ENCODE results near the gene COL16A1.

The COL16A1 gene

DNA sequence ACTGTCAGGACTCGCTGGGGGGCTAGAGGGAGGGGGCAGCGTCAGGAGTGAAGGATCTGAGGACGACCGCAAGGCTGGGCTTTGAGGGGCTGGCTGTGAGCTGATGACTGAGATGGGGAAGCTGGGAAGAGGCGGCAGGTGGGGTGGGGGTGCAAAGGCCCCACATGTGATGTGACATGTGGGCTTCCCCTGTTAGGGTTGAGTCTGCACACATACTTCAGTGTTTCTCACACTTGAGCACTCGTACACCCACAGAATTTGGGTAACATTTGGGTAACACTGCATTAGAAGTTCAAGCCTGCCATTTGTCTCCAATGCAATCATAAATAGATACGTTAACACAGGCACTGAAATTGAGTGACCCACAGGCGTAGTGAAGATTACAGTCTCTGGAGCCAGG, 16.2 kb downstream of the COL16A1 start:
- no peak for DNase-seq (ENCODE audit: low read depth)

DNA sequence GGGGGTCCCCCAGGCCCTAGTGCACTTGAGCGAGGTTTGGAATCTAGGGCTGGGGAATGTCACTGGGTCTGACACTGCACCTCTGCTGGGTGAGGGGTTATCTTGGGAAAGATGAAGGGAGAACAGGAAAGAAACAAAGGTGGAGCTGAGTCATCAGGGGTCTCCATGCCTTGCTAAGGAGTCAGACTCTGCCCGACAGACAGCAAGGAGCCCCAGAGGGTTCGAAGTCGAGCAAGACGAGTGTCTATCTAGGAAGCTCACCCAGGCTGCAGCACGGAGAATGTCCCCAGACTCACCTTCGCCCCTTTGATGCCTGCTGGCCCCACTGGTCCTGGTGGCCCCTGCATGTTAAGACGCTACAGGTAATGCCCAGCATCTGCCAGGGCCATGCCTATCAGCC, 18.0 kb downstream of the COL16A1 start:
- no peak for DNase-seq (ENCODE audit: low read depth)

DNA sequence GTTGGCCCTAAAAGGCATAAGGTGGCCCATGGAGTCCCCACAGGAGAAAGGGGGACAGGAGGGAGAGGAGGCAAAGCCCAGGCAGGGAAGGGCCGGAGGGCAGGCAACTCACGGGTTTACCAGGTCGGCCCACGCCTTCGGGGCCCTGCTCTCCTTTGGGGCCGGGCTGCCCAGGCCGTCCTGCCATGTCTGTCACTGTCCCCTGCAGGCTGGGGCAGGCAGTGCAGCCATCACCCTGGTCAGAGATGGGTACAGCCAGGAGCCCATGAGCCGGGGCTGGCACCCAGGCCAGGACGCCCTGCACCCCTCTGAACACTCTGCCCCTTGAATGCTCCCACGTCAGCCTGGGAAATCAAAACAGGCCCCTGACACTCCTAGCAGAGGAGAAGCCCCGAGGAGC, 19.8 kb downstream of the COL16A1 start:
- DNase-seq (ENCODE audit: low read depth): no peak

DNA sequence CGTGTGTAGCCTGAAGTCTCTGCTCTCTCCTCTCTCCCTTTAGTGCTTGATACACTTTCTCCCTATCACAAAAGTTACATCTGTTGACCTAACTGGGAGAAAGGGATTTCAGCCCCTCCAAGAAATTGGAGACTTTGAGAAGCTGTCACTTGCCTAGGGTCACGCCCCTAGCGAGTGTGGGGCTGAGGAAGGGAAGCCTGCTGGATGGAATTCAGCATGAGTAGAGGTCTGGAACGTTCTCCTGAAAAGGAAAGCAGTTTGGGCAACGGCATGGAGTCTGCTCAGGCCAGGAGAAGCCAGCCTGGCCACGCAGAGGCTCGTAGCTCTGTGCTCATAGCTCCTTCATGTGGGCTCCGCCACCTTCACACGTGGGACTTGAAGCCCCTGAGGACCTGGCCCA, 22.4 kb downstream of the COL16A1 start:
- no peak for DNase-seq (ENCODE audit: low read depth)

DNA sequence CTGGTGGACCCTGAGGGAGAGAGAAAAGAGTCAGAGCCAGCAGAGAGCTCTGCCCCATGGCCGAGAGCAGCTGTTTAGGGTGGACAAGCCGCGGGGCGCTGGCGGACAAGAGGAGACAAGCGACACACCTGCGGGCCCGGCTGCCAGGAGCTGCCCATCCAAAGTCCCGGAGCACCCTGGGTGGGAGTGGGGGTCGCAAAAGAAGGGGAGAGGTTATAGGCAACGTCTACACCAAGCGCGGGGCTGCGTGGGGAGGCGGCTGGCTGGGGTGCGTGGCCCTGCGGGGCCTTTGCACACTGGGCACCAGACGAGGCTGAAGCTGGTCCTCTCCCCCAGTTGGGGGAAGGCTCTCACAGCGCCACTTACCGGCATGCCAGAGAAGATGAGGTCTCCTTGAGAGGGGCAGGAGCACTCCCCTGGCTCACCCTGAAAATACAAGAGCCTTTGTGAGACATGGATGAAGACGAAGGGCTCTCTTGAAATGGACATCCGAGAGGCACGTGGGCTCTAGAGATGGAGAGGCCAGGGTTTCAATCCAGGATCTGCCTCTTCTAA, 24.1 kb downstream of the COL16A1 start:
- no peak for DNase-seq (ENCODE audit: low read depth)

DNA sequence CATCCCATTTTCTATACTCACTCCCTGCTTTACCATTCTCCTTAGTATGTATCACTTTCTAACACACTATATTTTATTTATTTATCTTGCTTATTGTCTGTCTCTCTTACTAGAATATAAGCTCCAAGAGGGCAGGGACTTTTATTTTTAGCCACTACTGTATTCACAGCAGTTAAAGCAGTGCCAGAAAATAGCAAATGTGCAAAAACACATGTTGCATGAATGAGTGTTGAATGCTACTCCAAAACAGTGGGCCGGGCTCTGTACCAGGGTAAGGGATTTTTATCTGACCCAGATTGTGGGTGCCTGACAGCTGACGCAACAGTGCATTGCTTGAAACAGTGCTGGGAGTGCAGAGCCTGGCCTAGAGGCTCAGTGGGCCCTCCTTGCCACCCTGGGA, 24.7 kb downstream of the COL16A1 start:
- DNase-seq (ENCODE audit: low read depth): no peak

DNA sequence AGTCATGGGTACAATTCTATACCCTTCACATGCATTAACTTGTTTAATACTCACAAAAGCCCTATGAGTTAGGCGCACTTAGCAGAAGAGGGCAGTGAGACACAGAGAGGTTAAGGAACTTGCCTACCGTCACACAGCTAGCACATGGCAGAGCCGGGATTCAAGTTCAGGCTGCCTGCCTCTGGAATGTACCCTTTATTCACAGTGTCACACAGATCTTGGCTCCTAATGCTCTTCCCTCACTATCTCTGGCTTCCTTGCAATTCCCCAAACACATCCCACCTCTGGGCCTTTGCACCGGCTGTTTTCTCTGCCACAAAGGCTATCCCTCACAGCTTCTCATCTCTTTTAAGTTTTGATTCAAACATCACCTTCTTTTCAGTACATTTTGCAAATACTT, 25.1 kb downstream of the COL16A1 start:
- no peak for DNase-seq (ENCODE audit: low read depth)

DNA sequence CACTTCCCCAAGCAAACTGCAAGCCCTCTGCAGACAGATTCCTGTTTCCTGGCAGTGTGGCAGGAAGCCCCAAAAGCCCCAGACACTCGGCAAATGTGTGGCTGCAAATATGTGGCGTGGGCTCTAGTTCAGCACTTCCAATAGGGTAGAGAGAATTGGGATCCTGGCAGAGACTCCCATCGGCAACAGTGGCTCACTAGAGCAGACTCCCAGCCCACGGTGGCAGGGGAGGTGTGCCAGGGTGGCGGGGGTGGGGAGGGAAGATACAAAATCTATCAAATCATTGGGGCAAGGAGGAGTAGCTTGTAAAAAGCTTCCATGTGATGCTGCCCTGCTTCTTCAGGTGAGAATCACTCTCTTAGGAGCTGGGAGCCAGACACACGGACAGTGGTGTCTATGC, 25.9 kb downstream of the COL16A1 start:
- DNase-seq (ENCODE audit: low read depth): no peak

DNA sequence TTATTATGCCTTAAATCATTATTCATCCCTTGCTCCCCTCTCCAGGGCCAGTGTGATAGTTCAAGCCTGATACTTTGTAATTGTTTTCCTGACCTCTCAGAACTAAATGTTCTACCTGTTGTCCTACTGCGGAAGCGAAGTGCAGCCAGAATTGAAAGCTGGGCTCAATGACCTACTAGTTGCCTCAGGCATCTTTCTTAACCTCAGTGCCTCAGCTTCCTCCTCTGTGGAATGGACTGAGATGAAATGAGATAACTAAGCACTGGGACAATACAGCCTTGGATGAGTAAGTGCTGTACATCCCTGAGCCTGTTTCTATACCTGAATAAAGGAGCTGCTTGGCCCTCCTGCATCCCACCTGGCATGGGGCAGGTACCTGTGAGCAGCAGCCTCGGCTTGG, 26.4 kb downstream of the COL16A1 start:
- DNase-seq (ENCODE audit: low read depth): no peak

DNA sequence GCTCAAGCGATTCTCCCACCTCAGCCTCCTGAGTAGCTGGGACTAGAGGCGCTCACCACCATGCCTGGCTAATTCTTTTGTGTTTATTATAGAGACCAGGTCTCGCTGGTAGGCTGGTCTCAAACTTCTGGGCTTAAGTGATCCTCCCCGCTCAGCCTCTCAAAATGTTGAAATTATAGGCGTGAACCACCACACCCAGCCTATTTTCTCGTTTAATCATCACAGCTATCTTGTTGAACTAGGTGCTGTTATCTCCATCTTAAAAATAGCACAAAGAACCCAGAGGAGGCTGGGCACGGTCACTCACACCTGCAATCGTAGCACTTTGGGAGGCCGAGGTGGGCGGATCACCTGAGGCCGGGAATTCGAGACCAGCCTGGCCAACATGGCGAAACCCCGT, 28.1 kb downstream of the COL16A1 start:
- no peak for DNase-seq (ENCODE audit: low read depth)

DNA sequence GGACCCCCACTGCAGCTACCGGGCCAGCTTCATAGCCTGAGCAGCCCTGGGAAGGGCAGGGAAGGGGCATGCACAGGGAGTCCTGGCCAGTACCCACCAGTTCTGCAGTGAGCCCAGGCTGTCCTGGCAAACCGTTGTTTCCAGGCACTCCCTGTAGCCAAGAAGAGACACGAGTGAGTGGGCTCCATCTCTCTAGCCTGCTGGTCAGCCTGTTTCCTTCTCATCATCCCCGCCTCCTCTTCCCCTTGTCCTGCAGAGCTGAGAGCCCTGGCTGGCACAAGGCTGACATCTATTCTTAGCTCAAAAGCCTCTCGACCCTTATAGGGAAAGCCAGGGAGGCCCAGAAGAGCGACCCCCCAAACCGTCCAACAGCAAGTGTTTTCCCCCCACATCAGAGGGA, 28.7 kb downstream of the COL16A1 start:
- no peak for DNase-seq (ENCODE audit: low read depth)

DNA sequence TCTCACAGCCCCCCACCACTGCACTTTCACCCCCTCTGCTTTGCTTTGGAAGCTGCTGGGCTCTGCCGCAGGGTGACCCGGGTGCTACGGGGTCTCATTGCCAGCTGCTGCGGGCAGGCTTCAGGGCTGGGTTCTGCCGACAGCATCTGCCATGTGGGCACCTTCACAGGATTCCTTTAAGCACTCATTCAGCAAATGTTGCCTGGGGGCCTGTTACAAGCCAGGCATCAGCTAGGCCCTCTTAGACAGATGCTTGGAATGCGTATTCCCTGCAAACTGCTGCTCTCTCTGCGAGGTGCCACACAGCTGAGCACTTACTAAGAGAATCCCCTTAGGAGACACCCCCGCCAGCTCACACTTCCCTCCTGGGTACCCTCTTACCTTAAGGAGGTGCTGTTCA, 29.2 kb downstream of the COL16A1 start:
- DNase-seq (ENCODE audit: low read depth): no peak

DNA sequence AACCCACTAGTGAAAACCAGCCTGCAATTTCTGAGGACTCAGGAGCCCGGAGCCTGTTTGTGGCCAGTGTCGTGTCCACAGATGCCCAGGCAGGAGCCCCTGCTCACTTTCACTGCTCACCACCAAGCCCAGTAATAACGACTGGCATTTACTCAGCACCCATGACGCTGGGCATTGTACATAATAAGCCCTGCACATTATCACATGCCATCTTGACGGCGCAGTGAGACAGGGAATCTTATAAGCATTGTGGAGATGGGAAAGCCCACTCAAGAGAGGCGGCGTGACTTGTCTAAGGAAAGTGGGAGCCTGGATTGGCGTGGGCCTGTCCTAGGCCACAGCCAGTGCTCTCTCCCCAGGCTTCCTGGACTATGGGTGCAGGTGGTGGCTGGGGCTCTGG, 30.4 kb downstream of the COL16A1 start:
- no peak for DNase-seq (ENCODE audit: low read depth)

DNA sequence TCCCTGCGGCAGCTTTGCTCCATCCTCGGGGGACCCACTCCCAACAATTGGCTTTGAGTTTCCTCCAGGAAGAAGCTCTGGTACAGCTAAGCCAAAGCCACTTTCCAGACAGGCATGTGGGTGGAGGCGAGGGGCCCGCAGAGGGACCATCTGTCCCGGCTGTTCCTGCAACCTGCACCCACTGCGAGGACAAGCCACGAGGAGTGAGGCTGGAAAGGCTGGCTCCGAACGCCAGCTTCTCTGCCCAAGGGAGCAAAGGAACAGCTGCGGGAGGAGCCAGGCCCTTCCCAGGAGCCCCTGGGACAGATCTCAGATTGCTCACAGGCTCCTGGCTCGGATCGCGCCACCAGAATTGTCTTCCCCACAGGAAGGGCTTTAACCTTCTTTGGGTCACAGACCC, 30.8 kb downstream of the COL16A1 start:
- DNase-seq (ENCODE audit: low read depth): no peak

DNA sequence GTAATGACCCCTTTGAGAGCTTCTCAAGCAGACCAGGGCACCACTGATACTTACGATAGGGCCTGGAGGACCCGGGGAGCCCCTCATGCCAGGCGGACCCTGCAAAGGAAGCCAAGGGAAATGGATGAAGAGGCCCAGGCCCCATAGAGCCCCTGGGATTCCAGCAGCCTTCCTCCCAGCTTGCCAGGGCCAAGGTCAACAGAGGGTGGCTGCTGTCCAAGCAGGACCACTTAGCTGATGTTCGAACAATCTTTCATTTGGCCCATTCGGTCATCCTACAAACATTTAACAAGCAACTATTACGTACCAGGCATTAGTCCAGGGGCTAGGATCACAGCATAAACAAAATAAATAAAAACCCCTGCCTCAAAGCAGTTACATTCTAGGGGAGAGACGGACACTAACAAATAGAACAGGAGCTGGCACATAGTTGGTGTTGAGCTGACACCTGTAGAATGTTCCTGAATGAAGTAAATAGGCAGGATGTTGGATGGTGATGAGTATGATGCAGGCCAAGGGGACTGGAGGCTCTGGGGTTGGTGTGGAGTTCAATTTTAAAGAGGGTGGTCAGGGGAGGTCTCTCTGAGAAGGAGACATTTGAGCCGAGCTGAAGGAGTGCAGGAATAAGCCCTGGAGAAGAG, 32.1 kb downstream of the COL16A1 start:
- no peak for DNase-seq (ENCODE audit: low read depth)

DNA sequence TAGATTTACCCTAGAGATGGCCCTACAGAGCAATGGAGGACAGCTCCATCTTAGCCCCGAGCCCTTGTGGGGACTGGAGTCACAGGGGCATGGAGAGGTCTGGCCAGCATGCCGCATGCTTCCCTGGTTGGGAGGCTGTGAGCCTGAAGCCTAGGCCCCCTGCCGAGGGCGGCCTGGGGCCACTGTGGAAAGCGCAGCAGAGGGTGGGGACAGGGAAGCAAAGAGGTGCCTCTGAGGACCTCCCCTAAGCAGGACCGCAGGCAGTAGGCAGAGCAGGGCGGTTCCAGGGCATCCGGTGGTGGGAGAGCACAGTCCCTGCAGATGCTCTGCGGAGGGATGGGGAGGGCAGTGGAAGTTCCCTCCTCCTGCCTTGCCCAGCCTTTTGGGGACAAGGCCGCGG, 32.7 kb downstream of the COL16A1 start:
- no peak for DNase-seq (ENCODE audit: low read depth)

DNA sequence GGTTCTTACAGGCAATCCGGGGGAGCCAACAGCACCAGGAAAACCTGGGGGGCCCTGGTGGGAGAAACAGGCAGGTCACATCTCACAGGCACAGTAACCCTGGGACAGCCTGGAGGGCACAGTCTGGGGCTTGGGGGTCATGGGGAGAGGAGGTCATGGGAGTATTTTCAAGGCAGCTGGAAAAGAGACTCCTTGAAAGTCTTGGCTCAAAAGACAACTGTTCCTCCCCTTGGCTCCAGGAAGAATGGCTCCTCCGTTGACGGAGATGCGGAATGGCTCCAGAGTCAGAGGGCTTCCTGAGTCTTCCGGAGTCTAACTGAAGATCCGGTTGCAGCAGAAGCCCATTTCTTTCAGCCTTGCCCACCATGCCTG, 33.2 kb downstream of the COL16A1 start:
- DNase-seq (ENCODE audit: low read depth): no peak

DNA sequence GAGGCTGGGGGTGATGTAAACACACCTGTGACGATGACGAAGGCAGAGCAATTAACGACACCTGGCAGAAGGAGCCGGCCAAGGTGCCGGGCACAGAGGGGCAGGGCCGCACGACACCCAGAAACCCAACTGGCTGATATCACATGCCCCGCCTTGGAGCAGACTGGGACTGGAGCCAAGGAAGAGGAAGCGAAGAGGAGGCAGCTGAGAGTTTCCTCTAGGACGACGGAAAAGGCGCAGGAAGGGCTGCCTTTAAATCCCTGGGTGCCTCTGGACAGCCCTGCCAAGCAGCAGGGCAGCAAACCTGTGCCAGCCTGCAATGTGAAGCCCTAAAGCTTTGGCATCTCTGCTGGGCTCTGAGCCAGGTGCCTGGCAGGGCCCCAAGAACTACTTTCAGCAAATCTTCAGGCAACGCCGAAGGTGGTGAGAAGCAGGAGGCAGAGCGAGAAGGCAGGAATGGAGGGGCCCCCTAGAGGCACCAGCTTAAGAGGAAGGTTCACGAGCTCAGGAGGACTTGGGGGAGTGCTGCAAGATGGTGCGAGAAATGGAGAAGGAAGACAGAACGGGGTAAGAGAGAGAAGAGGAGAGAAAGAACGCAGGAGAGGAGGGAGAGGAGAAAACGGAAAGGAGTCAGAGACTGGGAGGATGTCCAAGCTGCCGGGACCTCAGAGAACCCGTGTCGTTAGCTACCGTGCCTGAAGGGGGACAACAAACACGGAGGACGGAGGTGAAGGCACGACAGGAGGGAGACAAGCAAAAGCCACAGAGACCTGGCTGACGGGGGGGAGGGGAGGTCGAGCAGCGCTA, 33.8 kb downstream of the COL16A1 start:
- no peak for DNase-seq (ENCODE audit: low read depth)

DNA sequence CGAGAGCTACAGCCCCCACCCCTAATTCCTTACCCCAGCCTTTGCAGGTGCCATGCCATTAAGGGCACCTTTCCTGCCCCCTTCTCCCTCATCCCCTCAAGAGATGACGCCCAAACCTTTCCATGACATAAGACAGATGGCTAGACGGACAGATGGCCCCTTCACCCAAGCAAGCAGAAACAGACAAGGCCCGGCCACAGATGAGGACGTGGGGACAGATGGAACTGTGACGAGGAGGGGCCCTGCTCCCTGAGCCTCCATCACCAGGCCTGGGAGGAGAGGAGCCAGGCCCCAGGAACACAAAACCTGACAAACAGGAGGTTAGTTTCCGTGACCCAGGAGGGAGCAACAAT, 34.4 kb downstream of the COL16A1 start:
- DNase-seq (ENCODE audit: low read depth): no peak

DNA sequence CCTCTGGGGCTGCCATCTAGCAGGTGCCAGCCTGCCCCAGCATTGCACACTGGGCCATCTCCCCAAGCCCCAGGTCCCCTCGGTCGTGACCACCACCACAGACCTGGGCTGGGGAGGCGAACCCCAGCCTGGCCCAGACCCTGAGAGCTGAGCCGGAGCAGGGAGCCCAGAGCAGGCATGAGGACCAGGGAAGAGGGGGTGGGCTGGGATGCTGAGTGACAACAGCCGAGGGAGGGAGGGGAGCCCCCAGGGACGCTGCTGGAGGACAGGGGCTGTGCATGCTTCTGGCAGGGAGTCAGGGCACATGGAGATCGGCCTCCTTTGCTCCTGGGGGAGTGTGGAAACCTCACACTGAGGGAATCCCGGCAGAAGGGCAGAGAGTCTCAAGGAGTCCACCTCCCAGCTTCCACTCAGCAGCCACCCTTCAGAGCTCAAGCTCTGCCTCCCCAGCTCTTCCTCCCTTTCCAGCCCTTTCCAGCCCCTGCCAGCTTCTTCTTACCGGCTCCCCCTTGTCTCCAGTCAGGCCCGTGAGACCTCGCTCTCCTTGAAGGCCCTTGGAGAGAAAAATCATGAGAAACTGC, 35.4 kb downstream of the COL16A1 start:
- no peak for DNase-seq (ENCODE audit: low read depth)

DNA sequence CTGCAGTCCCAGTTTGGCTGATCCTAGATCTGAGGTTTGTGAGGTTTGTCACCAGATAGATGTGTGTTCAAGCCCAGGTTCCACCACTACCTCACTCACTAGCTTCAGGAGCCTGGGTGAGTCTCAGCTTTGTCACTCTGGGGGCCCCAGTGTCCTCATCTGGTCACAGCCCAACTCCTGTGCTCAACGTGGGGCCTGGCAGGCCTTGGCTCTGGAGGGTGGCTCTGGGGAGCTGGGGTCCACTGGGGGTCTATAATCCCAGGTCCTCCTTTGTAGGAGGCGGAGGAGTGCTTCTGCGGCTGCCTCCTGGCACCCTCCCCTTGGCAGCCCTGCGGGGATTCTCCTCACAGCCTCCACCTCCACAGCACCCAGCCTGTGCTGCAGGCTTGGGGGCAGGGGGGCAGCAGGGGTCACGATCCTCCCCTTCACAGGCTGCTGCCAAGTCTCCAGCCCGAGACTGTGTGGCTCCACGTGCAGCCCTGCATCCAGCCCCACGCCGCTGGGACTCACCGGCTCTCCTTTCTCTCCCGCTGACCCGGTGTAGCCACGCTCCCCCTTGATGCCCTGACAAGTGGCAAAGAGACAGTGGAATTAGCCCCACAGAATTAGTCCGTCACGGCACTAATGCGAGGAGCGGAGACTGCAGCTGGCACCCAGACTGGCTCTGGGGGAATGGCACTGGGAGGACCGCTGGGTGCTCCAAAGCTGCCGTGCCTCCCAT, 36.6 kb downstream of the COL16A1 start:
- no peak for DNase-seq (ENCODE audit: low read depth)

DNA sequence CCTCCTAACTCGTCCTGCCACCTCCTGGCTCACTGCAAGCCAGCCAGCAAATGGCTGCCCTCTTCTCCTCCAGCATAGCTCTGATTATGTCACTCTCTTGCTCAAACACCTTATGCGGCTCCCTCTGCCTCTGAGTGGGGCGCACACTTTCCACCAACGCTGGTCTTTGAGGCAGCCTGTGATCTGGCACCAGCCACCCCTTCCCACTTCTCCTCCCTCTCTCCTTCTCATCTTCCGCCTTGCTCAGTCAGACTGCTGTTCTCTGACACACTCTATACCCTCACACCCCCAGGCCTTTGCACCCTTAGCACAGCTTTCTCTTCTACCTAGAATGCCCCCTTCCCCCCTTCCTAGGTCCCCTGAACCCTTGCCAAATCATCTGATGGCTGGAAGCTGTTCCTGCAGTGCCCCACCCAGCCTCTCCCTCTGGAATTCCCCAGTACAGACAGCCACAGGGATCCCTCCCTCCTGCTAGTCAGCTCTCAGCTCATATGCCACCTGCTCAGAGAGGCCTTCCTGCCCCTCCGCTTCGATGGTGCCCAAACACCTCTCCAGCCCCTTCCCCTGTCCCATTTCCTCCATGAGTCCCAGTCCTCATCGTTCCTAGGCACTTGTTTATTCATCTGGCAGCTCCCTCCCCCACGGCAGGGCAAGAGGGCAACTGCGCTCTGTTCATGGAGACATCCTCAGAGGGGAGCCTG, 37.4 kb downstream of the COL16A1 start:
- DNase-seq (ENCODE audit: low read depth): no peak

All from stimulated activated CD8-positive, alpha-beta memory T cell treated with anti-CD3 and anti-CD28 coated beads, Interleukin-12 subunit alpha, Interleukin-12 subunit beta, amount 100 ng/mL, for 1 hour (primary cell).